T-helper 9 cell (primary cell): ENCODE measurements around the gene SYP.

Source experiments
- DNase-seq: peaks from one replicate; pipeline ENCODE4 v3.0.0-alpha.2; 2020
- total RNA-seq, 2 donors: gene quantifications; one replicate each; lab custom pipeline; 2026; lab: John Stamatoyannopoulos, UW

SYP gene
- total RNA-seq = 0.35 to 0.72 reads per million in 2 donors

GRCh38 chrX:49199906-49200771 lies at the start of gene SYP:
TSS of gene SYP (minus strand) at chrX:49200193. CDS start at chrX:49200186, 7 bp downstream.
- peak; percentile 82 for DNase-seq

- DNase-seq = no peak
Measured at GRCh38 chrX:49249616-49250015, 49.6 kb upstream of the SYP start.

- no peak for DNase-seq
Measured at GRCh38 chrX:49249071-49249470, 49.1 kb upstream of the SYP start.

DNA sequence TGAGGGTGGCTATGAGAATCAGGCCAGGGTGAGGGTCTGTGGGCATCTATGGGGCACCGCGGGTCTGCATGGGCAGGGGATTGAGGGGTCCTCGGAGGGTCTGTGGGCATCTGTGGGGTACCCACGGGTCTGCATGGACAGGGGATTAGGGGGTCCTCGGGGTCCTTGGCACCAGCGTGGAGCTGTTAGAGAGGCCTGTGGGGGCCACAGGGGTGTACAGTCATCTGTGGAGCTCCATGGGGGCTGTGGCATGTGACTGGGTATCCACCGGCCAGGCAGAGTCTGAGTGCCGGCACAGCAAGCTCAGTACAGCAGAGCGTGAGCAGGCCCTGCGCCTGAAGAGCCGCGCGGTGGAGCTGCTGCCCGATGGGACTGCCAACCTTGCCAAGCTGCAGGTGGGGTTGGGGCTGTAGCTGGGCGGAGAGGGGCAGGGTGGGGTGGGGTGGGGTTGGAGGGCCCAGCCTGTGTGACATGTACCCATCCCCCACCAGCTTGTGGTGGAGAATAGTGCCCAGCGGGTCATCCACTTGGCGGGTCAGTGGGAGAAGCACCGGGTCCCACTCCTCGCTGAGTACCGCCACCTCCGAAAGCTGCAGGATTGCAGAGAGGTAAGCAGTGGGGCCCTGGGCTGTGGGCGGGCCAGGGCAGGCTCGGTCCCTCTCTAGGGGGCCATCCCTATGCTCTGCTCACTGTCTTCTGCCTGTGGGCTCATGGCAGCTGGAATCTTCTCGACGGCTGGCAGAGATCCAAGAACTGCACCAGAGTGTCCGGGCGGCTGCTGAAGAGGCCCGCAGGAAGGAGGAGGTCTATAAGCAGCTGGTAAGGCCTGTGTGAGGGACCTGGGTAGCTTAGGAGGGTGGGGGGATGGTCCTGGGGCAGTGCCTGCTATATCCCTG lies 48.2 kb upstream of the SYP start:
- no peak for DNase-seq

DNA sequence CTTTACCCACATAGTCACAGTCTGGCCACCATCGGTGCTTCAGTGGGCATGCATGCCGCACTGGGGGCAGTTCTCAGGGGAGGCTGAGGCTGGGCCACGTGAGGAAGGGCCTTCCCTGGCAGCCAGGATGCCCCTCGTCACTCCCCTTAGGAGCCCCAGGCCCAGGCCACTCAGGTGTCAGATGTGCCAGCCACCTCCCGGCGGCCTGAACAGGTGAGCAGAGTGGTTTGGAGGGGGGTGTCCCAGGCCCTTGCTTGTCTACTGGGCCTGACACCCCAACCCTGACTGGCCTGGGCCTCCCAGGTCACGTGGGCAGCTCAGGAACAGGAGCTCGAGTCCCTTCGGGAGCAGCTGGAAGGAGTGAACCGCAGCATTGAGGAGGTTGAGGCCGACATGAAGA lies 47.4 kb upstream of the SYP start:
- no peak for DNase-seq

DNA sequence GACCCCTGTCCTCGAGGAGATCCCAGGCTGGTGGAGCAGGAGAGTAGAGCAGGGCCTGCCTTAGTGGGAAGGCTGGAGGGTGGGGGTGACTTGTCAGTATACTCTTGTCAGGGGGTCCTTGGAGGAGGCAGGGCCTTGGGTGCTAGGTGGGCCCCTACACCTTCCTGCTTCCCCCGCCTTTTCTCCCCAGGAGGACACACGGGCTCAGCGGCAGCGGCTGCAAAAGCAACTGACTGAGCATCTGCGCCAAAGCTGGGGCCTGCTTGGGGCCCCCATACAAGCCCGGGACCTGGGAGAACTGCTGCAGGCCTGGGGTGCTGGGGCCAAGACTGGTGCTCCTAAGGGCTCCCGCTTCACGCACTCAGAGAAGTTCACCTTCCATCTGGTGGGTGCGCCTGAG lies 46.5 kb upstream of the SYP start:
- DNase-seq = no peak

GRCh38 chrX:49244207-49244606 lies 44.2 kb upstream of the SYP start:
- no peak for DNase-seq

DNA sequence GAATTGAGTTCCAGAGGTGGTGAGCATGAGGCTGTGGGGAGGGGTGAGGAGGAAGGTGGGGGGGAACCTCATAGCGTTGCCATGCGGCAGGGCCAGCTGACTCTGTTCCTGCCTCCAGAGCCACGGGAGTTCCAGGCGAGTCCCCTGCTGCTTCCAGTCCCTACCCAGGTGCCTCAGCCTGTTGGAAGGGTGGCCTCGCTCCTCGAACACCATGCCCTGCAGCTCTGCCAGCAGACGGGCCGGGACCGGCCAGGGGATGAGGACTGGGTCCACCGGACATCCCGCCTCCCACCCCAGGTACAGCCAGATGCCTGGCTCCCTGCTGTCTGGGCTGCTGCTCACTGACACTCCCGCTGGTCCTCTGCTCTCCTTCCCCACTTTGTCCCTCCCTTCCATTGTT lies 43.2 kb upstream of the SYP start:
- DNase-seq = no peak

DNA sequence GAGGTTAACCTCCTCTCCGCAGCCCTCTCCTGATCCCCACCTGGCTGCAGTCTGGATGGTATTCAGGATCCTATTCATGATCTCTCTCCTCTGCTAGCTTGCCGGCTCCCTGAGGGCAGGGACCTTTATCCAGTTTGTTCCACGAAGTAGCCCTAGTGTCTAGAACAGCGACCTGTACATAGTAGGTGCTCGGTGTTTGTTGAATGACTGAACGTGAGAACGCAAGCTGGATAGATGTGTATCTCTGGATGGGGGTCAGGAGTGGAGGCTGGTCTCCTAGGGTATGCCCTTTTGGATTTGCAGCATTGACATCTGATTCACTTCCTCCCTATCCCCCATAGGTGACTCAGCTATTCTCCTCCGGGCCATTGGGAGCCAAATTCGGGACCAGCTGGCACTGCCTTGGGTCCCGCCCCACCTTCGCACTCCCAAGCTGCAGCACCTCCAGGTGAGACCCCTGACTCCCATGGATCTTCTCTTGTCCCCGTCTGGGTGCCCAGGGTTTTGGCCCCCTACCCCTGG lies 42.6 kb upstream of the SYP start:
- DNase-seq = no peak

GRCh38 chrX:49238735-49239134 lies 38.7 kb upstream of the SYP start:
- no peak for DNase-seq

DNA sequence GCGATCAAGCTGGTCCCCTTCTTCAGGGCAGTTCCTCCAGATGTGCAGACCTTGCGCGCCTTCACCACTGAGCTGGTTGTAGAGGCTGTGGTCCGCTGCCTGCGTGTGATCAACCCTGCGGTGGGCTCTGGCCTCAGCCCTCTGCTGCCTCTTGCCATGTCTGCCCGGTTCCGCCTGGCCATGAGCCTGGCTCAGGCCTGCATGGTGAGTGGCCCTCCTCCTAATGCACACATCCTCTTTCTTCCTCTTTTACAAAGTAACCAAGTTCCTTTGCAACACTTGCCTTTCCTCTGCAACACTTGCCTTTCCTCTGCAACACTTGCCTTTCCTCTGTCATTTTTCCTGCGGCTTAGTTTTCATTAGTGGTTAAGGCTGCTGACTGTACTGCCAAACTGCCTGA lies 37.1 kb upstream of the SYP start:
- DNase-seq = no peak

GRCh38 chrX:49233887-49234555 lies 34.0 kb upstream of the SYP start:
- DNase-seq = no peak

DNA sequence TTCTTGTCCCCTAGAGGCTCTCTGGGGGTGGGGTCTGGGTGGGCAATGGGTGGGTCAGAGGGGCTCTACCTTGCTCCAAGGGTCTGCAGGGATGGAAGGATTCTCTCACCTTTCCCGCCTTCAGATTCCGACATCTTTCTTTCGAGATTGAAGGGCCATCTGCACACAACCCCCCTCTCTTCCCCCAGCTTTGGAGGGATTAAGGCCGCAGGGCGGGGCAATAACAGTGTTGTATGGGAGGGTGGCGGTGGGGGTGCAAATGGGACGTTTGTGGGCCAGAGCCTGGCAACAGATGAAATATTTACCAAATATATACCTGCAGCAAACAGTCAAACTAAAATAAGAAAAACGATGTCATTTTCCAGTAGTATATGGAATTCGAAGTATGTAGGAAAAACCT lies 33.2 kb upstream of the SYP start, which contains the start of gene CACNA1F:
CACNA1F (minus strand) TSS at position 165 of the 400 bp plus-strand sequence; CDS start at position 134, 31 bp downstream.
- no peak for DNase-seq

DNA sequence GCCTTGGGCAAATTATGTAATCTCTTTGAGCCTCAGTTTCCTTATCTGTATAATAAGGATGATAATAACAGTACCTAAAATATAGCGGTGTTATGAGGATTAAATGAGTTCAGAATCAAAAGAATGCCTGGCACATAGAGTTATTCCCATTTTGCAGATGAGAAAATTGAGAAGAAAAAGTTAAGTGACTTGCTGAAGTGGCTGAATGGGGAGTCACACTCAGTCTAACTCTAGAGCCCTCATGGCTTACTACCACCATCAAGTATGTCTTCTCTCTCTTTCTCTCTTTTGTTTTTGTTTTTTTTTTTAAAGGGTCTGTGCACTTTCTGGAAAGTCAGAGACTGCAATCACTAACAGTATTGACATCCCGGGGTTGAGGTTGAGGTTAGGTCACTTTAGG lies 32.5 kb upstream of the SYP start:
- DNase-seq = no peak

- no peak for DNase-seq
Measured at GRCh38 chrX:49231333-49232000, 31.5 kb upstream of the SYP start.

GRCh38 chrX:49230500-49231232 lies 30.7 kb upstream of the SYP start:
- peak; percentile 31 for DNase-seq

DNA sequence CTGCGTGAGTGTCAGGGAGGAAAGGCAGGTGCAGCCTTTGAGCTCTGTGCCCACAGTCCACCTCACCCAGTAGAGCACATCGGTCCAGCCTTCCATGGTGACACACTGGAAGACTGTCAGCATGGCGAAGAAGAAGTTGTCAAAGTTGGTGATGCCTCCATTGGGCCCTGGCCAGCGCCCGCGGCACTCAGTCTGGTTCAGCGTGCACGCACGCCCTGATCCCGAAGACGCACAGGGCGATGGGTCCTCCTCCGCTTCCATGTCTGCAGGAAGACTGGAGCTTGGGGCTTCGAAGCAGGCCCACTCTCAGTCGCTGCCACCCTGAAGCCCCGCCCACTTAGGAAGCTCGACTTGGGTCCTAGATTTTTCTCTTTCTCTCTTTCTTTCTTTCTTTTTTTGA lies 28.2 kb upstream of the SYP start:
- no peak for DNase-seq

GRCh38 chrX:49227726-49228125 lies 27.7 kb upstream of the SYP start:
- DNase-seq = no peak

- DNase-seq = no peak
Measured at GRCh38 chrX:49226946-49227345, 27.0 kb upstream of the SYP start.

GRCh38 chrX:49225858-49226257 lies 25.9 kb upstream of the SYP start:
- no peak for DNase-seq

DNA sequence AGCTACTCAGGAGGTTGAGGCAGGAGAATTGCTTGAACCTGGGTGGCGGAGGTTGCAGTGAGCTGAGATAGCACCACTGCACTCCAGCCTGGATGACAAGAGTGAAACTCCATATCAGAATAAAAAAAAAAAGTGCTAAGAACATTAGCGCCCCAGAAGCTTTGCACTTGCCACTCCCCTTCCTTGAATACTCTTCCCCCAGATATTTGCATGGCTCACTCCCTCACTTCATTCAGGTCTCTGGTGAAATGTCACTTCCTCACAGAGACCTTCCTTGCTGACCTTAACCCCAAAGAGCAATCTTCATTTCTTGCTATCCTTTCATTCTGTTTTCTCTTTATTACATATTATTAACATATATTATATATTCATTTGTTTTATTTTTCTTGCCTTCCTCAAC lies 21.9 kb upstream of the SYP start:
- DNase-seq = no peak

DNA sequence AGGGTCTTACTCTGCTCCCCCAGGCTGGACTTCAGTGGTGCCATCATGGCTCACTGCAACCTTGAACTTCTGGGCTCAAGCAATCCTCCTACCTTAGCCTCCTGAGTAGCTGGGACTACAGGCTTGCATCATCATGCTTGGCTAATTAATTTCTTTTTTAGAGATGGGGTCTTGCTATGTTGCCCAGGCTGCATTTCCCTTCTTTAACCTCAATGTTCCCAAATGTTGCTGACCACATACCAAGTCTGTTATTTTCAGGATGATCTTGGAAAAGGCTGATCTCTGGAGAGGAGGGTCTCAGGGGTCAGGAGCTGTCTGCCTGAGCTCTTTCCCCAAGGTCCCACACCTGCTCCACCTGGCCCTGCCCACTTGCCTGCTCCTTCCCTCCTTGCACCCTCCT lies 20.1 kb upstream of the SYP start:
- no peak for DNase-seq
